ENCODE measurements around the gene CWF19L1.

CWF19L1 gene

DNA sequence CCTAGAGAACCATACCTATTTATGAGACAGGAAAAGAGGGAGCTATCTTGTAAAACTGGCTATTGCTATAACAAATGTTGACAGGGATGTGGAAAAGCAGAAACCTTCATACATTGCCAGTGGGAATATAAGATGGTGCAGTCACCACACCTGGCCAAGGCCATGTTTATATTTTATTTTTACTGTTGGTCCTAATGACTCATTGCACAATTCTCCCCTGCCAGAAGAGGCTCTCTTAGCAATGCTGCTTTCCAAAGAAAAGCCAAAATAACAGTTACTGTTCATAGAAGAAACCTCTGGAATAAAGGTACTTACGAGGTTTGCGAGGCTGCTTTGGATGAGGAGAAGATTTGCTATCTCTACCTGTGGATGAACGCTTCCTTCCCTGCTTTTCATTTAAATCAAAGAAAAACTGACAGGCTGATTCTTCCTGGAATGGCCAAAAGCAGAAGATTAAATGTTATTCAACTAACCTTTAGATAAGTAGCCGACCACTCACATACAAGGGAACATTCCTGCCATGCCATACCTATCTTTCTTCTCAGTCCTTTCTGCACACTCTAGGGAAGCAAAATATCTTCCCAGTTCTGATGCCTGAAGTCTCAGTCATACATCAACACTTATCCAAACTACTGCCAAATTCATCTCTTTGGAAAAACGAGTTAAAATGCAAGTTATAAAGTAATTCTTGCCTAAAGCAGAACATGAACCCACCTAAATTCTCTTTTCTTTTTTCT is 21.8 kb downstream of the CWF19L1 start:
- DNase-seq: no peak

- DNase-seq: no peak
Observed at GRCh38 chr10:100239851-100240250, 27.6 kb downstream of the CWF19L1 start.

- DNase-seq: no peak
Observed at GRCh38 chr10:100238429-100238828, 29.0 kb downstream of the CWF19L1 start.

- no peak for DNase-seq
Observed at GRCh38 chr10:100232101-100232500, 35.3 kb downstream of the CWF19L1 start.

- no peak for DNase-seq
Observed at GRCh38 chr10:100229819-100230422, 37.5 kb downstream of the CWF19L1 start.

- no peak for DNase-seq
Observed at GRCh38 chr10:100223879-100224278, 43.6 kb downstream of the CWF19L1 start.

DNA sequence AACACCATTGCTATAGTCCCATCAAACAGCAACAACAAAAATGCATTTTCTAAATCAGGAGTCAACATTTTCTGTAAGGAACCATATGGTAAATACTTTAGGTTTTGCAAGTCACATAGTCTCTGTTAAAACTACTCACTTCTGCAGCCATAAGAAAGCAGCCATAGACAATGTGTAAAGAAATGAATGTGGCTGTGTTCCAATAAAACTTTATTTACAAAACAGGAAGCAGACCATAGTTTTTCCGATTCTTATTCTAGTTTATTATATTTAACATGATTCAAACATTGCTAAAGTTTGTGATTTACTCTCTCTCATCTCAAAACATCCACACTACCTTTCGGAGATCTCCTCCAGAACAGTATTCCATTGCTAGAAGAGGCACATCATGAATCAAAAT is 44.9 kb downstream of the CWF19L1 start:
- no peak for DNase-seq

GRCh38 chr10:100216006-100216405 is 51.4 kb downstream of the CWF19L1 start:
- DNase-seq: no peak

- no peak for DNase-seq
Observed at GRCh38 chr10:100209303-100209702, 58.1 kb downstream of the CWF19L1 start.

DNA sequence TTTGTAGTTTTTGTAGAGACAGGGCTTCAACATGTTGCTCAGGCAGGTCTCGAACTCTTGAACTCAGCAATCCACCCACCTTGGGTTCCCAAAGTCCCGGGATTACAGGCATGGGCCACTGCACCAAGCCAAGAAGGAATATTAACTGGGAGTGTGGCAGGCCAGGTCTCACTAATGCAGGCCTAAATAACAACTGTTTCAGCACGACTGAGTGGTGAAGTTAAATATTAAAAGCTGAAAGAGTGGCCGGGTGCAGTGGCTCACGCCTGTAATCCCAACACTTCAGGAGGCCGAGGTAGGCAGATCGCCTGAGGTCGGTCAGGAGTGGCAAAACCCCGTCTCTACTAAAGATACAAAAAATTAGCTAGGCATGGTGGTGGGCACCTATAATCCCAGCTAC is 59.2 kb downstream of the CWF19L1 start:
- DNase-seq: no peak

- DNase-seq: no peak
Observed at GRCh38 chr10:100204370-100204769, 63.1 kb downstream of the CWF19L1 start.

DNA sequence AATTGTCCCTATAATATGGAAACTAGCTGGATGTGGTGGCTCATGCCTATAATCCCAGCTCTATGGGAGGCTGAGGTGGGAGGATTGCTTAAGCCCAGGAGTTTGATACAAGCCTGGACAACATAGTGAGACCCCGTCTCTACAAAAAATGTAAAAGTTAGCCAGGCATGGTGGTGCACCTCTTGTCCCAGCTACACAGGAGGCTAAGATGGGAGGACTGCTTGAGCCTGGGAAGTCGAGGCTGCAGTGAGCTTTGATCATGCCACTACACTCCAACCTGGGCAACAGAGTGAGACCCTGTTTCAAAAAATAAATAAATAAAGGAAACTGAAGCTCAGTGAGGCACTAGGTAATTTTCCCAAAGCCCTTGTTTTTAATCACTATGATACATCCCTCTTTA is 65.9 kb downstream of the CWF19L1 start:
- DNase-seq: no peak

- no peak for DNase-seq
Observed at GRCh38 chr10:100194711-100195110, 72.7 kb downstream of the CWF19L1 start.

- DNase-seq: no peak
Observed at GRCh38 chr10:100192350-100192749, 75.1 kb downstream of the CWF19L1 start.

GRCh38 chr10:100186253-100187212 is 80.9 kb downstream of the CWF19L1 start:
- DNase-seq: peak; percentile 32

GRCh38 chr10:100185364-100186252 is 81.8 kb downstream of the CWF19L1 start, which contains the start of gene ERLIN1:
TSS of gene ERLIN1 (minus strand) at chr10:100186029. CDS start at chr10:100185626, 403 bp downstream.
- peak; percentile 70 for DNase-seq

- DNase-seq: no peak
Observed at GRCh38 chr10:100184840-100185239, 82.6 kb downstream of the CWF19L1 start.

DNA sequence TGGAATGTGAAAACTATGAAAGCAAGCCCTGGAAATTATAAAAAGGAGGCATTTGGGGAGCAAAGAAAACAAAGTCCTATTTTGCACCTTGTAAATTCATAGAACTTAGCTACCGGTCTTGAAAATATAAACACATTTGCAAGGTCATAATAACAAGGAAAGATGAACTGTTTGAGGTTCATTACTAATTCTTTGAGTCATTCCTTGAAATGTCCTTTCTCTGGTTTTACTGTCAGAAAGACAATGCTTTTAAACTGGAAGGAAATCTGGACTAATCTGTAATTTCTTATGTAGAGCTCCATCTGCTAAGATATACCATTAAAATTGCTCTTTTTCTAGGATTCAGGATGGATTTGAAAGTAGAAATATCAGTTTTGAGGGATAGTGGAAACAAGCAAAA is 83.0 kb downstream of the CWF19L1 start:
- DNase-seq: no peak

DNA sequence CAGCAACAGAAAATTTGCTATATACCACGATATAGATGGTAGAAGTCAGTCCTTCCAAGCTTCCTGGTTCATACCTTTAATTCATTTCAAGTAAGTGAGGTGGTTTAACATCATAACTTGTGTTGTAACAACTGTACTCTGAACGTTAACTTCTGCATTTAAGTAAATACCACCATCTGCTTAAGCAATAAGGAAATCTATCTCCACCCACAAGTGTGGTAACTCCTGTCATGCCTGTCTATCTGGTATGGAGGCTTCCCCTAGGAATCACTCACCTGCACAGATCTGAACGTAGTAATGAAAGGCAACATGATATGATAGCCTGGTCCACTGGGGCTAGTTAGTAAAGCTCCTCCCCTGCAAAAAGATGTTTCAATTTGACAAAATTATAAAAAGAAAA is 84.0 kb downstream of the CWF19L1 start:
- no peak for DNase-seq

DNA sequence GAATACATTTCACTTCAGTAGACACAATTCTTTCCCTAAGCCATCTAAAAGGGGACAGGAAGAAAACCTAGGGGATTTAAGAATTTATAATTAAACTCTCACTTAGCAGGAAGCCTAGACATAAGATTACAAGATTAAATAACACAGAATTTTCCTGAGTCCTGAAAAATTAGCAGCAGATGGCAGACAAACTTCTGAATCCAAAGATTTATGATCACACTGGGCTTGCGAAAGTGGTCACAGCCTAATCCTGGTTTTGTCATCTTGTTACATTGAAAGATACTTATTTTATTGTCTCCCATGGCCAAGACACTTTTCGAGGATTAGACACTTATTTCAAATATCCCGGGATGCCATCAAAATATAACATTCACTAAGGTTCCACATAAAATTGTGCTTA is 84.5 kb downstream of the CWF19L1 start:
- no peak for DNase-seq
